DND-41 (cell line): ENCODE measurements around the gene LYRM7.
A peak's percentile ranks its signal among the peaks of the same experiment; 100 is the strongest.
"Not testable (repeated sequence)": the region's sequence is repeated elsewhere in the genome, so short reads cannot be mapped to it uniquely, and the experiment has no call there.

Experiments
- ATAC-seq: fragments of 200-7000 bp; cut with Tn5 transposase; 3 replicates; pipeline ENCODE4 v1.9.1; 2021; ENCODE audit warnings: low read depth; ENCODE audit not compliant: insufficient read depth
- DNase-seq: peaks from one replicate; pipeline ENCODE4 v3.0.0-alpha.2; 2020
- H2AFZ ChIP-seq: 2 replicates; pipeline ENCODE4 v1.6.0; 2012; ENCODE audit warnings: low read depth, low read length
- H3K27ac ChIP-seq: 2 replicates; pipeline ENCODE4 v1.5.1; 2012; ENCODE audit warnings: low read length, inconsistent platforms
- H3K27me3 ChIP-seq: fragments of 200-600 bp; sonication (generic); 2 replicates; pipeline ENCODE4 v1.6.0; 2012; ENCODE audit warnings: low read length, mild to moderate bottlenecking, inconsistent platforms; ENCODE audit not compliant: insufficient read depth, poor library complexity
- H3K36me3 ChIP-seq: 2 replicates; pipeline ENCODE4 v1.5.1; 2012; ENCODE audit warnings: low read length, inconsistent platforms; ENCODE audit not compliant: insufficient read depth
- H3K4me1 ChIP-seq: 2 replicates; pipeline ENCODE4 v1.5.1; 2012; ENCODE audit warnings: mild to moderate bottlenecking, low read length; ENCODE audit not compliant: insufficient read depth
- H3K4me2 ChIP-seq: 2 replicates; pipeline ENCODE4 v1.6.0; 2012; ENCODE audit warnings: mild to moderate bottlenecking, moderate library complexity, low read length, inconsistent platforms; ENCODE audit not compliant: insufficient read depth
- H3K4me3 ChIP-seq, 2 experiments: fragments of 200-600 bp in 1 of 2; shearing (Covaris generic) in 1 of 2; 2 replicates each; pipeline ENCODE4 v1.5.1; 2012 to 2016; ENCODE audit warnings: inconsistent platforms in 2 of 2, low read length in 2 of 2, mild to moderate bottlenecking in 2 of 2, low read depth in 1 of 2, moderate library complexity in 1 of 2
- H3K79me2 ChIP-seq: 2 replicates; pipeline ENCODE4 v1.6.0; 2012; ENCODE audit warnings: low read length, inconsistent platforms; ENCODE audit not compliant: insufficient read depth
- H3K9ac ChIP-seq: 2 replicates; pipeline ENCODE4 v1.6.0; 2012; ENCODE audit warnings: low read depth, mild to moderate bottlenecking, inconsistent platforms, low read length, moderate library complexity
- H3K9me3 ChIP-seq: 2 replicates; pipeline ENCODE4 v1.5.1; 2012; ENCODE audit warnings: low read length, moderate library complexity, mild to moderate bottlenecking, inconsistent platforms; ENCODE audit not compliant: insufficient read depth, severe bottlenecking
- H4K20me1 ChIP-seq: 2 replicates; pipeline ENCODE4 v1.6.0; 2012; ENCODE audit warnings: low read length; ENCODE audit not compliant: insufficient read depth
- CTCF ChIP-seq: IDR thresholded peaks from 2 replicates; pipeline ENCODE4 v1.5.1; 2012; ENCODE audit warnings: borderline replicate concordance, low read length, moderate library complexity, mild to moderate bottlenecking; ENCODE audit not compliant: poor library complexity, severe bottlenecking; ENCODE audit errors: extremely low read depth
- EZH2 ChIP-seq: IDR thresholded peaks from 3 replicates; pipeline ENCODE4 v1.6.1; 2012; ENCODE audit warnings: borderline replicate concordance, low read depth, mild to moderate bottlenecking, moderate library complexity, low read length, inconsistent platforms; ENCODE audit not compliant: severe bottlenecking

LYRM7 gene

GRCh38 chr5:131246504-131246903 lies 75.8 kb downstream of the LYRM7 start:
- Histone ChIP-seq H3K4me3 (no peak overlapping the region), H3K79me2 (no peaks in the 10 kb centered on the region), H3K9ac (no peak overlapping the region), H3K27ac (no peak overlapping the region), H3K36me3 (no peaks in the 10 kb centered on the region), H2AFZ (no peak overlapping the region), H4K20me1 (no peaks in the 10 kb centered on the region), H3K4me2 (no peak overlapping the region), H3K4me1 (peaks cover 5% of the 10 kb centered on the region; the same call in 1 of the 2 replicates), H3K27me3 (no peaks in the 10 kb centered on the region), H3K9me3 (peaks cover 5% of the 10 kb centered on the region)
- TF ChIP-seq EZH2 (no peak), CTCF (no peak)
- ATAC-seq, result no peak
- no peak for DNase-seq

GRCh38 chr5:131250751-131251475 lies 80.2 kb downstream of the LYRM7 start:
- no peak for TF ChIP-seq CTCF
- no peak for TF ChIP-seq EZH2
- no peak for DNase-seq
- no peak overlapping the region for H3K4me2 ChIP-seq
- H3K4me1 ChIP-seq, result peaks cover 40% of the 10 kb centered on the region
- no peak overlapping the region for H3K4me3 ChIP-seq
- no peak overlapping the region for H3K9ac ChIP-seq
- peaks cover 5% of the 10 kb centered on the region for H3K9me3 ChIP-seq
- H3K36me3 ChIP-seq, result no peaks in the 10 kb centered on the region
- no peak overlapping the region for H2AFZ ChIP-seq
- H3K27ac ChIP-seq, result no peak overlapping the region
- H4K20me1 ChIP-seq, result no peaks in the 10 kb centered on the region
- H3K79me2 ChIP-seq, result peaks cover 20% of the 10 kb centered on the region
- no peak for ATAC-seq
- no peaks in the 10 kb centered on the region for H3K27me3 ChIP-seq

GRCh38 chr5:131252824-131253171 lies 82.1 kb downstream of the LYRM7 start:
- Histone ChIP-seq H3K9me3 (no peaks in the 10 kb centered on the region), H3K27me3 (no peaks in the 10 kb centered on the region), H2AFZ (peak overlapping the region; percentile 89), H3K27ac (peak overlapping the region; percentile 95), H3K9ac (peak overlapping the region; percentile 57), H3K4me1 (peaks cover 40% of the 10 kb centered on the region), H3K36me3 (peaks cover 9% of the 10 kb centered on the region; the same call in 1 of the 2 replicates), H4K20me1 (no peaks in the 10 kb centered on the region), H3K4me2 (peak overlapping the region; percentile 76), H3K4me3 (peak overlapping the region; percentile 20 to 62; a peak in 3 of 4 replicates), H3K79me2 (peaks cover 21% of the 10 kb centered on the region)
- ATAC-seq (peak; percentile 98), DNase-seq (peak; percentile 89)
- TF ChIP-seq EZH2 (no peak), CTCF (no peak)

GRCh38 chr5:131254025-131254424 lies 83.3 kb downstream of the LYRM7 start:
- H3K9me3 ChIP-seq, ATAC-seq, H4K20me1 ChIP-seq, DNase-seq, H3K27me3 ChIP-seq, H2AFZ ChIP-seq, H3K4me3 ChIP-seq: not testable (repeated sequence)
- 0 out of 2 replicates have a peak overlapping the region, but pooled peaks have one; percentile 57 for H3K9ac ChIP-seq
- peaks cover 15% of the 10 kb centered on the region; the same call in 1 of the 2 replicates for H3K36me3 ChIP-seq
- H3K79me2 ChIP-seq, result peaks cover 21% of the 10 kb centered on the region
- H3K4me2 ChIP-seq, result peak overlapping the region; percentile 76
- H3K4me1 ChIP-seq, result peaks cover 40% of the 10 kb centered on the region
- H3K27ac ChIP-seq, result peak overlapping the region; percentile 95; the same call in 1 of the 2 replicates
